GM12878 (cell line): ENCODE results near the gene C1orf198.

ENCODE experiments used
- MEF2A ChIP-seq: IDR thresholded peaks from 2 replicates; pipeline ENCODE4 v1.6.1; 2011; ENCODE audit warnings: low read depth, mild to moderate bottlenecking, low read length, moderate library complexity; ENCODE audit not compliant: insufficient read depth
- PML ChIP-seq: IDR thresholded peaks from 2 replicates; pipeline ENCODE4 v1.6.1; 2012; ENCODE audit warnings: low read length, inconsistent platforms
- POLR2A ChIP-seq: IDR thresholded peaks from 2 replicates; pipeline ENCODE4 v1.6.1; 2011; ENCODE audit warnings: low read depth, mild to moderate bottlenecking, low read length
- SP1 ChIP-seq: IDR thresholded peaks from one replicate; pipeline ENCODE4 v1.6.1; 2011; ENCODE audit warnings: low read depth, low read length
- ZNF274 ChIP-seq: IDR thresholded peaks from one replicate; pipeline ENCODE4 v1.8.0; 2011; ENCODE audit not compliant: insufficient read length, insufficient read depth

DNA sequence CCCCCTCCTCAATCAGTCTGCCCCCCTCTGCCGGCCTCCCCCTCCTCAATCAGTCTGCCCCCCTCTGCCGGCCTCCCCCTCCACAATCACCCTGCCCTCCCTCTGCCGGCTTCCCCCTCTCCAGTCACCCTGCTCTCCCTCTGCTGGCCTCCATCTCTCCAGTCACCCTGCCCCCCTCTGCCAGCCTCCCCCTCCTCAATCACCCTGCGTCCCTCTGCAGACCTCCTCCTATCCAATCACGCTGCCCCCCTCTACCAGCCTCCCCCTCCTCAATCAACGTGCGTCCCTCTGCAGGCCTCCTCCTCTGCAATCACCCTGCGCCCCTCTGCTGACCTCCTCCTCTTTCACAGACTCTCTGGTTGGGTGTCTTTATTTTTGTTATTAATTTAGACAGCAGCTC, 11.5 kb upstream of the C1orf198 start:
- TF ChIP-seq POLR2A (no peak), ZNF274 (no peak), PML (no peak), MEF2A (no peak), SP1 (no peak)
